ENCODE measurements around the gene CCDC85C. TPM values are rescaled to one million over a fixed set of nuclear protein-coding genes. Genes with fewer than 3 reads are reported as not detected.

The CCDC85C gene
- total and polyA plus RNA-seq, 9 donors = 2.1 to 28.4 (median 13.1) TPM

DNA sequence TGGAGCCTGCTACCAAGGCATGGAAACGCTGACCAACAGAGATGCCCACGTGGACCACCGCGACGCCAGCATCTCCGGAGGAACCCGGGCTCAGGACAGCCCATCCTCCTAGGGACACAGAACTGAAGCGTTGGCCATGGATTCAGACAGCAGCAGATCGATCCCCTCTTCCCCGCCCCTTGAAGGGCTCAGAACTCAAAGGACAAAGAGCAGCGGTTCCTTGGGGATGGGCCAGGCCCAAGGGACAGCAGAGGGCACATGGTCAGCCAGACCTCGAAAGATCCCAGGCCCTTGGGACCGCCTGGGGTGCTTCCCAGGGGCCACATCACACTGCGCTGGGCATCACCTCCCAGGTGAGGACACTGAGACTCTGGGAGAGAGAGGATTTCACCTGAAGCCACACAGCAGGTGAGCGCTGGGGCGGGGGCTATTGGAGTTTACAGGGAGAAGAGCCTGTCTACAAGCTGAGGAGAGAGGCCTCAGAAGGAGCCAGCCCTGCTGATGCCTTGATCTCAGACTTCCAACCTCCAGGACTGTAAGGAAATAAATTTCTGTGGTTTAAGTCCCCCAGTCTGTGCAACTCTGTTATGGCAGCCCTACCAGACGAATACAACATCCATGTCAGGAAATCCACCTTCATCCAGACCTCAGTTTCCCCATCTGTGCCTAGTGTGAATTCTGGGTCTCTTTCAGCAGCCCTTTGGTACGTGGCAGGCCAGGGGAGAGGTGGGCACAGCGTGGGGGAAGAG lies 73.4 kb downstream of the CCDC85C start:
- H3K9me3 ChIP-seq = no peaks in the 10 kb centered on the region
- H3K27me3 ChIP-seq = no peaks in the 10 kb centered on the region
- no peak for DNase-seq
- H3K4me1 ChIP-seq (ENCODE audit: insufficient read depth) = no peaks in the 10 kb centered on the region
- peak overlapping the region in 1 of 2 donors; percentile 14 for H3K27ac ChIP-seq
- intact Hi-C loops (cut with DNase I) = no loop called here
- WGBS, 3 donors = 85 to 86% (median 85%) methylated on average over 18 to 19 of the region's 19 CpGs
- no peak overlapping the region for H3K4me3 ChIP-seq
- no peak for TF ChIP-seq EP300 (IDR thresholded peaks at IDR 0.05)
- TF ChIP-seq, protein P1, sequence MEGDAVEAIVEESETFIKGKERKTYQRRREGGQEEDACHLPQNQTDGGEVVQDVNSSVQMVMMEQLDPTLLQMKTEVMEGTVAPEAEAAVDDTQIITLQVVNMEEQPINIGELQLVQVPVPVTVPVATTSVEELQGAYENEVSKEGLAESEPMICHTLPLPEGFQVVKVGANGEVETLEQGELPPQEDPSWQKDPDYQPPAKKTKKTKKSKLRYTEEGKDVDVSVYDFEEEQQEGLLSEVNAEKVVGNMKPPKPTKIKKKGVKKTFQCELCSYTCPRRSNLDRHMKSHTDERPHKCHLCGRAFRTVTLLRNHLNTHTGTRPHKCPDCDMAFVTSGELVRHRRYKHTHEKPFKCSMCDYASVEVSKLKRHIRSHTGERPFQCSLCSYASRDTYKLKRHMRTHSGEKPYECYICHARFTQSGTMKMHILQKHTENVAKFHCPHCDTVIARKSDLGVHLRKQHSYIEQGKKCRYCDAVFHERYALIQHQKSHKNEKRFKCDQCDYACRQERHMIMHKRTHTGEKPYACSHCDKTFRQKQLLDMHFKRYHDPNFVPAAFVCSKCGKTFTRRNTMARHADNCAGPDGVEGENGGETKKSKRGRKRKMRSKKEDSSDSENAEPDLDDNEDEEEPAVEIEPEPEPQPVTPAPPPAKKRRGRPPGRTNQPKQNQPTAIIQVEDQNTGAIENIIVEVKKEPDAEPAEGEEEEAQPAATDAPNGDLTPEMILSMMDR (IDR thresholded peaks at IDR 0.05) = no peak
- no peak for TF ChIP-seq POLR2A (IDR thresholded peaks at IDR 0.05)
- no peaks in the 10 kb centered on the region for H3K36me3 ChIP-seq

DNA sequence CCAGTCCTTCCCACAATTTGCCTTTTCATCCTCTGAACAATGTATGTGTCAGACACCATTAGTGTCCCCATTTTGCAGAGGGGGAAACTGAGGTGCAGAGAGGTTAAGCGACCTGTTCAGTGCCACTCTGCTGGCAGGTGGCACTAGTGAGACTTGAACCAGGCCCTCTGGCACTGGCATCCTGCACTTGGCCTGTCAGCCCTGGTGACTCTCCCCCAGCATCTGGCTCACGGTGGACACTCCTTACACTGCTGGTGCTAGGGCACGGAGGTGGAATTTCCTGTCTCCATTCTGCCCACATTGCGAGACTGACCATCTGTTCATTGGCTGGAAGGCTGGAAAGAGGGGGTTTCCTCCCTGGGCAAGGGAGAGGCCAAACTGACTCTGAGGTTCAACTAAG lies 74.1 kb downstream of the CCDC85C start:
- no peaks in the 10 kb centered on the region for H3K4me1 ChIP-seq (ENCODE audit: insufficient read depth)
- WGBS, 3 donors = 65 to 91% (median 82%) methylated on average over 4 of the region's 4 CpGs
- no peaks in the 10 kb centered on the region for H3K36me3 ChIP-seq
- no peaks in the 10 kb centered on the region for H3K9me3 ChIP-seq
- intact Hi-C loops (cut with DNase I) = loop anchor here in 2 of 4 donors (5.0 to 10.0 kb wide), 2 partner anchors 32 to 355 kb away; no protein-coding TSS in a partner anchor
- TF ChIP-seq EP300 (IDR thresholded peaks at IDR 0.05) (no peak), POLR2A (IDR thresholded peaks at IDR 0.05) (no peak)
- TF ChIP-seq, protein P1 (IDR thresholded peaks at IDR 0.05) = no peak
- no peak for DNase-seq
- H3K4me3 ChIP-seq = no peak overlapping the region
- no peaks in the 10 kb centered on the region for H3K27me3 ChIP-seq
- no peak overlapping the region for H3K27ac ChIP-seq

DNA sequence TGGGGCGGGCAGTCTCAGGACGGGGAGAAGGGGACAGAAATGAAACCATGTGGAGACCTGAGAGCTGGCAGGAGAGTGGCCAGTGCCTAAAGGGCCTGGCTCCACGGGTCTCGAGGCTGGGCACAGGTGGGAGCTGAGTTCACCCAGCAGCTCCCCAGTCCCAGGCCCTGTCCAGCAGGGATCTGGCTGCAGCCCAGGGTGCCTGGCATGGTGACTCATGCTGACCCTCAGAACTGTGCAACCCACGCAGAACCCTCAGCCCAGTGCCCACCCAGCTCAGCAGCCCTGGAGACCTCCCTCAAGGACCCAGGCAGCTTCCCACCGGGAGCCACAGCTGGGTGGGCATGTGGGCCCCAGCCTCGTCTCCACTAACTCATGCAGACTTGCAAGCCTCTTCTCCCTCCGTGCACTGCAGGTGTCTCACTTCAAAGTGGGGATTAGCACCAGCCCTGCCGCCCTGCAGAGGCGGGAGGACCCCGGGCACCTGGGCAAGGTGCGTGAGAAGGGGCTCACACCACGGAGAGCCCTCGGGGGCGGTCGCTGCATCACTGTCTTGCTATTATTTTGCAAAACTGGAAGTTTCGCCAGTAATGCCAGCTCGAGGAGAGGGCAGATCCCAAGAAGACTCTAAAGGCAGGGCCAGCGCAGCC lies 76.5 kb downstream of the CCDC85C start:
- Histone ChIP-seq H3K4me3 (no peak overlapping the region), H3K9me3 (no peaks in the 10 kb centered on the region), H3K36me3 (no peaks in the 10 kb centered on the region), H3K27ac (no peak overlapping the region), H3K27me3 (no peaks in the 10 kb centered on the region), H3K4me1 (ENCODE audit: insufficient read depth) (peaks cover 13% of the 10 kb centered on the region)
- DNase-seq = no peak
- intact Hi-C loops (cut with DNase I) = loop anchor here in 2 of 4 donors (5.0 to 10.0 kb wide), 2 partner anchors 35 to 357 kb away; no protein-coding TSS in a partner anchor
- 86 to 93% (median 87%) methylated on average over 19 of the region's 19 CpGs for WGBS, 3 donors
- no peak for TF ChIP-seq POLR2A (IDR thresholded peaks at IDR 0.05)
- no peak for TF ChIP-seq EP300 (IDR thresholded peaks at IDR 0.05)

DNA sequence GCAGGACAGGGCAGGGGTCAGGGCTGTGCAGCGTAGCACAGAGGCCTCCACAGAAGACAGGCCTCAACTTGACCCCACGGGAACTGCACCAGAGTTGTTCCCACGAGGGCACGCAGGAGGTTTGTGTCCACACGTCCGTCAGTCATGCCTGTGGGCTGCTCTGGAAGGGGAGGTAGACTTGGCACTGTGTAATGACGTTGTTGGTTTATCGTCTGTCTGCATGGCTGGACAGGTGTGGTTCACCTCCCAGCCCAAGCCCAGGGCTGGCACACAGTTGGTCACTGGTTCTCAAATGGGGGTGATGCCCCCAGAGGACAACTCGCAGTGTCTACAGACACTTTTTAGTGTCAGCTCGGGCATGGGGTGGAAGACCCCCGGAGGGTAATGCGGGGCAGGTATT lies 77.0 kb downstream of the CCDC85C start:
- 84 to 93% (median 86%) methylated on average over 12 of the region's 12 CpGs for WGBS, 3 donors
- intact Hi-C loops (cut with DNase I) = loop anchor here in 2 of 4 donors (5.0 to 10.0 kb wide), 2 partner anchors 35 to 358 kb away; no protein-coding TSS in a partner anchor

More for the DNA sequence above, 77.0 kb downstream of the CCDC85C start:
- DNase-seq = no peak
- no peak overlapping the region for H3K27ac ChIP-seq
- no peak overlapping the region for H3K4me3 ChIP-seq
- TF ChIP-seq EP300 (IDR thresholded peaks at IDR 0.05) = no peak
- TF ChIP-seq, protein P1 (IDR thresholded peaks at IDR 0.05) = no peak
- no peak for TF ChIP-seq POLR2A (IDR thresholded peaks at IDR 0.05)
- H3K27me3 ChIP-seq = no peaks in the 10 kb centered on the region
- H3K4me1 ChIP-seq (ENCODE audit: insufficient read depth) = peaks cover 18% of the 10 kb centered on the region
- H3K9me3 ChIP-seq = no peaks in the 10 kb centered on the region
- H3K36me3 ChIP-seq = no peaks in the 10 kb centered on the region

All from ovary (tissue), 9 donors.